DOHH2 (cell line): Measurements from ENCODE around the gene TSPAN5.

ENCODE experiments used
- H3F3A ChIP-seq: fragments of 200-600 bp; sonication (generic), shearing (Covaris generic); 2 replicates; pipeline ENCODE4 v1.6.0; 2016; ENCODE audit warnings: antibody characterized with exemption, mild to moderate bottlenecking; ENCODE audit not compliant: control insufficient read depth, insufficient read depth
- H3K27ac ChIP-seq: fragments of 200-600 bp; sonication (generic); 2 replicates; pipeline ENCODE4 v1.5.1; 2014; ENCODE audit warnings: low read depth, mild to moderate bottlenecking, low read length, moderate library complexity
- H3K27me3 ChIP-seq: fragments of 200-600 bp; sonication (generic); 2 replicates; pipeline ENCODE4 v1.6.1; 2014; ENCODE audit warnings: mild to moderate bottlenecking, low read length, mixed read lengths; ENCODE audit not compliant: control insufficient read depth
- H3K36me3 ChIP-seq: fragments of 200-600 bp; sonication (generic); 2 replicates; pipeline ENCODE4 v1.6.1; 2014; ENCODE audit warnings: mild to moderate bottlenecking, low read length, moderate library complexity, mixed read lengths; ENCODE audit not compliant: control insufficient read depth
- H3K4me1 ChIP-seq: fragments of 200-600 bp; sonication (generic); 2 replicates; pipeline ENCODE4 v1.6.1; 2014; ENCODE audit warnings: mild to moderate bottlenecking, low read length, mixed read lengths; ENCODE audit not compliant: control insufficient read depth
- H3K4me2 ChIP-seq: fragments of 200-600 bp; sonication (generic); 2 replicates; pipeline ENCODE4 v1.6.0; 2014; ENCODE audit warnings: mild to moderate bottlenecking, low read length, moderate library complexity
- H3K4me3 ChIP-seq: fragments of 200-600 bp; sonication (generic); 2 replicates; pipeline ENCODE4 v1.5.1; 2014; ENCODE audit warnings: mild to moderate bottlenecking, low read length, mixed read lengths
- H3K79me2 ChIP-seq: fragments of 200-600 bp; sonication (generic); 2 replicates; pipeline ENCODE4 v1.6.1; 2014; ENCODE audit warnings: mild to moderate bottlenecking, low read length, mixed read lengths; ENCODE audit not compliant: control insufficient read depth
- H3K9me2 ChIP-seq: fragments of 200-600 bp; sonication (generic); replicated peaks from 2 replicates; pipeline ENCODE4 v1.6.1; 2014; ENCODE audit warnings: mild to moderate bottlenecking, low read length, mixed read lengths; ENCODE audit not compliant: control insufficient read depth
- H3K9me3 ChIP-seq: fragments of 200-600 bp; sonication (generic); 2 replicates; pipeline ENCODE4 v1.6.1; 2014; ENCODE audit warnings: antibody characterized with exemption, low read length, mixed read lengths; ENCODE audit not compliant: control insufficient read depth, insufficient read depth
- H4K20me1 ChIP-seq: fragments of 200-600 bp; sonication (generic); 2 replicates; pipeline ENCODE4 v1.6.0; 2014; ENCODE audit warnings: low read depth, mild to moderate bottlenecking, antibody characterized with exemption, low read length, moderate library complexity; ENCODE audit not compliant: control insufficient read depth, insufficient read depth
- CTCF ChIP-seq: fragments of 200-600 bp; sonication (generic); IDR thresholded peaks from one replicate; pipeline ENCODE4 v1.5.1; 2014; ENCODE audit warnings: antibody characterized with exemption, mild to moderate bottlenecking, low read depth, low read length; ENCODE audit not compliant: poor library complexity, severe bottlenecking
- EZH2phosphoT487 ChIP-seq: fragments of 200-600 bp; sonication (generic); IDR thresholded peaks from 2 replicates; pipeline ENCODE4 v1.6.1; 2017; ENCODE audit warnings: borderline replicate concordance, mild to moderate bottlenecking, antibody characterized with exemption, low read length, moderate library complexity, mixed read lengths

Gene TSPAN5

GRCh38 chr4:98672583-98673287, 14.3 kb upstream of the TSPAN5 start:
- no peak overlapping the region for H3K4me3 ChIP-seq
- H4K20me1 ChIP-seq = no peaks in the 10 kb centered on the region
- H3K9me2 ChIP-seq = no peaks in the 10 kb centered on the region
- no peaks in the 10 kb centered on the region for H3K9me3 ChIP-seq
- H3K4me2 ChIP-seq = no peak overlapping the region
- no peaks in the 10 kb centered on the region for H3F3A ChIP-seq
- H3K27ac ChIP-seq = no peak overlapping the region
- no peaks in the 10 kb centered on the region for H3K79me2 ChIP-seq
- H3K36me3 ChIP-seq = no peaks in the 10 kb centered on the region
- H3K27me3 ChIP-seq = no peaks in the 10 kb centered on the region
- H3K4me1 ChIP-seq = no peaks in the 10 kb centered on the region
- TF ChIP-seq CTCF (no peak), EZH2phosphoT487 (no peak)

GRCh38 chr4:98671131-98671530, 12.7 kb upstream of the TSPAN5 start:
- Histone ChIP-seq H3K9me3 (no peaks in the 10 kb centered on the region), H3K36me3 (no peaks in the 10 kb centered on the region), H3K27me3 (no peaks in the 10 kb centered on the region), H3K4me2 (no peak overlapping the region), H3K4me3 (no peak overlapping the region), H4K20me1 (no peaks in the 10 kb centered on the region), H3F3A (no peaks in the 10 kb centered on the region), H3K4me1 (no peaks in the 10 kb centered on the region), H3K27ac (no peak overlapping the region), H3K79me2 (no peaks in the 10 kb centered on the region), H3K9me2 (no peaks in the 10 kb centered on the region)
- TF ChIP-seq CTCF (no peak), EZH2phosphoT487 (no peak)

- TF ChIP-seq CTCF (no peak), EZH2phosphoT487 (no peak)
- no peaks in the 10 kb centered on the region for H3F3A ChIP-seq
- no peak overlapping the region for H3K27ac ChIP-seq
- no peaks in the 10 kb centered on the region for H3K9me2 ChIP-seq
- H3K79me2 ChIP-seq = no peaks in the 10 kb centered on the region
- no peak overlapping the region for H3K4me2 ChIP-seq
- no peaks in the 10 kb centered on the region; the same call in 1 of the 2 replicates for H3K9me3 ChIP-seq
- no peaks in the 10 kb centered on the region for H4K20me1 ChIP-seq
- H3K4me3 ChIP-seq = no peak overlapping the region
- H3K27me3 ChIP-seq = no peaks in the 10 kb centered on the region
- no peaks in the 10 kb centered on the region for H3K36me3 ChIP-seq
- H3K4me1 ChIP-seq = no peaks in the 10 kb centered on the region
These were observed 11.8 kb upstream of the TSPAN5 start for GRCh38 chr4:98670186-98670585.
